Kidney (tissue), 14 donors: ENCODE measurements around the gene FBXL19. TPM values are rescaled to one million over a fixed set of nuclear protein-coding genes. Genes with fewer than 3 reads are reported as not detected.

Source experiments
- DNase-seq, 5 donors: peaks; one replicate each; pipeline ENCODE4 v3.0.0-alpha.2; 2013 to 2020
- FAIRE-seq: peaks from 2 replicates; lab custom pipeline; 2012; peaks lifted over from hg19 to GRCh38; lab: Jason Lieb, UNC
- H3K27ac ChIP-seq, 2 donors: one replicate each; pipeline ENCODE4 v1.7.0; 2013; ENCODE audit warnings: low read depth in 2 of 2, low read length in 2 of 2, inconsistent platforms in 1 of 2
- H3K27me3 ChIP-seq: one replicate; pipeline ENCODE4 v1.7.1; 2013; ENCODE audit warnings: low read length, inconsistent platforms; ENCODE audit not compliant: control insufficient read depth, insufficient read depth
- H3K36me3 ChIP-seq, 3 donors: one replicate each; pipeline versions ENCODE4 v1.7.0 to v1.7.1; 2013; ENCODE audit warnings: low read length in 3 of 3, control low read depth in 1 of 3, inconsistent platforms in 1 of 3; ENCODE audit not compliant: insufficient read depth in 3 of 3, control insufficient read depth in 2 of 3
- H3K4me1 ChIP-seq, 3 donors: one replicate each; pipeline versions ENCODE4 v1.7.0 to v1.7.1; 2013; ENCODE audit warnings: low read length in 3 of 3, inconsistent platforms in 1 of 3, low read depth in 1 of 3; ENCODE audit not compliant: control insufficient read depth in 2 of 3, insufficient read depth in 2 of 3
- H3K4me3 ChIP-seq, 3 donors: one replicate each; pipeline versions ENCODE4 v1.7.0 to v1.8.1; 2013; ENCODE audit warnings: low read length in 3 of 3, control low read depth in 1 of 3, inconsistent platforms in 1 of 3
- H3K9ac ChIP-seq, 3 donors: one replicate each; pipeline versions ENCODE4 v1.7.0 to v1.7.1; 2013; ENCODE audit warnings: low read length in 3 of 3, control low read depth in 1 of 3, inconsistent platforms in 1 of 3
- H3K9me3 ChIP-seq, 3 donors: one replicate each; pipeline versions ENCODE4 v1.7.0 to v1.7.1; 2013; ENCODE audit warnings: low read length in 3 of 3, control low read depth in 1 of 3, inconsistent platforms in 1 of 3; ENCODE audit not compliant: control insufficient read depth in 2 of 3, insufficient read depth in 1 of 3
- intact Hi-C: fragments of 100-400 bp; cut with DNase I; formaldehyde crosslinking; loops from one replicate; pipeline ENCODE4 v1.11.1; 2022
- polyA plus RNA-seq: library from polyadenylated mRNA; stranded (reverse); fragments of 350-450 nt; fragmentation: Illumina TruSeq; extraction: RNeasy Lipid Tissue Mini Kit (QIAGEN cat#74804); gene quantifications from one replicate; pipeline ENCODE4 v1.2.3, GENCODE V29; 2014; ENCODE audit warnings: low read depth, low replicate concordance; ENCODE audit not compliant: insufficient read depth
- total RNA-seq: library from RNA; stranded (reverse); fragmentation: NEBNext Ultra II Directional; extraction: Animal tissue kit (Norgen Biotek cat#: 25700); gene quantifications from one replicate; pipeline ENCODE4 v1.2.1, GENCODE V29; 2021
- TF ChIP-seq, protein P1 (sequence below): IDR thresholded peaks from 3 replicates; pipeline ENCODE4 v1.5.1; 2012; ENCODE audit warnings: mild to moderate bottlenecking, moderate library complexity, borderline replicate concordance; ENCODE audit not compliant: insufficient read depth; ENCODE audit errors: extremely low read depth
- donor health status: control.
- donor health status: control.
- donor health status: control.
- donor health status: control.
- donor health status: control.
- donor health status: DM: yes; HTN: yes; CAD: no.
- donor health status: Normal renal cell carcinoma (clear cell type).

Gene FBXL19
- total and polyA plus RNA-seq, 2 donors from 2014 or later, result 7.4 to 18.9 TPM

DNA sequence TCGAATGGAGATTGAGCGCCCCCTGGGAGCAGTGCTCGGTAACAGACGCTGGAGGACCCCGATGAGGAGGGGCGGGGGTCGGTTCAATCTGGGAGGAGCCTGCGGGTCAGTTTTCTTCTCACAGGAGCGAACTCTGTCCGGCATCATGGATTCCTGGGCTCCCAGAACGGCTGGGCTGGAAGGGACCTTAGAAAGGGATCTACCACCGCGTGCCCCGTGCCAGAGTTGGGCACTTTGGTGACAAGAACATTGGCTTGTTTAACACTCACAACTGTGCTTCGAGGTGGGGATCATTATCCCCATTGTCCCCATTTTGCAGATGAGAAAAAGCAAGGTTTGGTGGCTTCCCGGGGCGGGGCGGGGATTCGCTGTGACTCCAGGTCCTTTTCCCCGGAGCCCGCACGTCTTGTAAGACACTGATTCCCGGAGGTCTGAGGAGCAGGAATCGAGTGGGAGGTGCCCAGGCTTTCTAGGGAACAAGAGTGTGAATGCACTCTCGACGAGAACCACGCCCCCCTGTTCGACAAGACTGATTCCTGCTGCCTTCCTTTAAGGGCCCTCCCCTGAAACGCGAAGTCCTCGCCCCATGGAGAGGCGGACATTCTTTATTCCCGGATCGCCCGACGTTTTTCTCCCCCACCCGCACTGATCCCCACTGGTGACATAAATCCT is 1.5 kb upstream of the FBXL19 start:
- Histone ChIP-seq H3K9me3 (no peaks in the 10 kb centered on the region), H3K9ac (peak overlapping the region; percentile 55 to 73 (median 59)), H3K27ac (peak overlapping the region; percentile 86 to 87), H3K36me3 (no peaks in the 10 kb centered on the region), H3K4me1 (peaks cover 0 to 4% (median 2%) of the 10 kb centered on the region in 3 donors), H3K4me3 (peak overlapping the region; percentile 80 to 94 (median 88)), H3K27me3 (no peaks in the 10 kb centered on the region)
- TF ChIP-seq, protein P1, sequence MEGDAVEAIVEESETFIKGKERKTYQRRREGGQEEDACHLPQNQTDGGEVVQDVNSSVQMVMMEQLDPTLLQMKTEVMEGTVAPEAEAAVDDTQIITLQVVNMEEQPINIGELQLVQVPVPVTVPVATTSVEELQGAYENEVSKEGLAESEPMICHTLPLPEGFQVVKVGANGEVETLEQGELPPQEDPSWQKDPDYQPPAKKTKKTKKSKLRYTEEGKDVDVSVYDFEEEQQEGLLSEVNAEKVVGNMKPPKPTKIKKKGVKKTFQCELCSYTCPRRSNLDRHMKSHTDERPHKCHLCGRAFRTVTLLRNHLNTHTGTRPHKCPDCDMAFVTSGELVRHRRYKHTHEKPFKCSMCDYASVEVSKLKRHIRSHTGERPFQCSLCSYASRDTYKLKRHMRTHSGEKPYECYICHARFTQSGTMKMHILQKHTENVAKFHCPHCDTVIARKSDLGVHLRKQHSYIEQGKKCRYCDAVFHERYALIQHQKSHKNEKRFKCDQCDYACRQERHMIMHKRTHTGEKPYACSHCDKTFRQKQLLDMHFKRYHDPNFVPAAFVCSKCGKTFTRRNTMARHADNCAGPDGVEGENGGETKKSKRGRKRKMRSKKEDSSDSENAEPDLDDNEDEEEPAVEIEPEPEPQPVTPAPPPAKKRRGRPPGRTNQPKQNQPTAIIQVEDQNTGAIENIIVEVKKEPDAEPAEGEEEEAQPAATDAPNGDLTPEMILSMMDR, result peak; percentile 87
- FAIRE-seq, result no peak
- intact Hi-C loops, result no loop called here
- DNase-seq, result peak; percentile 96 to 98 (median 98)

DNA sequence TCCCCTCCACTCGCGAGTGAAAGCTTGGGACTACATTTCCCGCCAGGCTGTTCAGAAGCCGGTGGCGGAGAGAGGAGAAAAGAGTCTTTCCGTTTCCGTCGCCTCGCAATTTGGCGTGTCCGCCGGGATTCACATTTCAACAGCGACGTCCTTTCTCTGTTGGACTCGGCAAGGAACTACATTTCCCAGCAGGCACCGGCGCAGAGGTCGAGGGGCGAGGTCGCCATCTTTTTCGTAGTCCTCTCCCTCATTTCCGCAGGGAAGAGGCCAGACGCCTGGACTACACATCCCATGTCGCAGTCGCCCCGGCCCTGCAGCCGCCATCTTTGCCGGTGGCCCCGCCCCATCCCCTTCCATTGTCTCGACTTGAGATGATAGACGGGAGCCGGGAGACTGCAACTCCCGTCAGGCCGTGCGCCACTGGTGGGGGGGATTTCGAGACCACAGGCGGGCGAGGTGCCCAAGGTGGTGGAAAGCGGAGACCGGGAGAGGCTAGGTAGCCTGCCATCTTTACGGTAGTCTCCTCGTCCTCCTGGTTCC is 882 bp upstream of the FBXL19 start:
- Histone ChIP-seq H3K9ac (peak overlapping the region; percentile 34 to 93 (median 87)), H3K9me3 (no peaks in the 10 kb centered on the region), H3K4me1 (peaks cover 0 to 4% (median 2%) of the 10 kb centered on the region in 3 donors), H3K27ac (peak overlapping the region; percentile 96 to 98), H3K27me3 (no peaks in the 10 kb centered on the region), H3K36me3 (no peaks in the 10 kb centered on the region), H3K4me3 (peak overlapping the region; percentile 88 to 97 (median 94))
- FAIRE-seq, result peak; percentile 99
- TF ChIP-seq, protein P1, result no peak
- DNase-seq, result peak; percentile 100
- intact Hi-C loops, result no loop called here

DNA sequence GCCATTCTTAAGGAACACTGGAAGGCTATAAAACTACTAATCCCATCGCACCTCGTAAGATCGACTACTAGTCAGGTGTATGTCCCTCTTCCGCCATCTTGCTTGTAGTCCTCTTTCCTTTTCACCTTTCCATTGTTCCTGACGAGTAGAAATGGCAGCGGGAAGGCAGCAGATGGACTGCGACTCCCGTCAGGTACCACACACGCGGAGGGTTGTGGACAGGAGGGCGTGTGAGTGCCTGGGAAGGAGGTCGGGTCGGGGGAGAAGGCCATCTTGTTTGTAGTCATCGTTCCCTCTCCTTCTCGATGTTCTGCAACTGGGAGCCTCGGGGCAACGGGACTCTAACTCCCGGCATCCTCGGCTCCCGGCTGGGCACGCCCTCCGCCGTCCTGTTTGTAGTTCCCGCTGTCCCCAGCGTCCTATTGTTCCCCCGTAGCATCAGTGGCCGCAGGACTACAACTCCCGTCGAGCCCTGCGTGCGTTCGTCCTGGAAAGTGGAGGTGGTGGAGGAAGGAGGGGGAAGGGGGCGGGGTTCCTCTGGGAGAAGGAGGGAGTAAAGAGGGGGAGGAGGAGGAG is 324 bp upstream of the FBXL19 start:
- Histone ChIP-seq H3K36me3 (no peaks in the 10 kb centered on the region), H3K4me1 (peaks cover 0 to 4% (median 2%) of the 10 kb centered on the region in 3 donors), H3K9me3 (no peaks in the 10 kb centered on the region), H3K27me3 (no peaks in the 10 kb centered on the region), H3K4me3 (peak overlapping the region; percentile 77 to 97 (median 94)), H3K9ac (peak overlapping the region; percentile 34 to 93 (median 87)), H3K27ac (peak overlapping the region; percentile 96 to 98)
- DNase-seq (peak; percentile 100), FAIRE-seq (no peak)
- TF ChIP-seq, protein P1, result no peak
- intact Hi-C loops, result no loop called here
